HepG2 (cell line): ENCODE results near the gene SPG7. TPM values are rescaled to one million over a fixed set of nuclear protein-coding genes. Genes with fewer than 3 reads are reported as not detected.

ENCODE experiments used
- ATF6 ChIP-seq: sonication (generic); formaldehyde crosslinking; conservative IDR thresholded peaks from 2 replicates; pipeline ENCODE4 v1.4.0; 2020; ENCODE audit warnings: missing genetic modification reagents
- CBFB ChIP-seq: sonication (generic); formaldehyde crosslinking; IDR thresholded peaks from 2 replicates; pipeline ENCODE4 v1.4.0; 2020; ENCODE audit warnings: missing genetic modification reagents
- DRAP1 ChIP-seq: IDR thresholded peaks from 2 replicates; pipeline ENCODE4 v1.6.1; 2016; ENCODE audit warnings: missing genetic modification reagents, missing compliant biosample characterization
- GPBP1L1 ChIP-seq: sonication (generic); formaldehyde crosslinking; IDR thresholded peaks from 2 replicates; pipeline ENCODE4 v1.5.0; 2020; ENCODE audit warnings: mild to moderate bottlenecking, missing genetic modification reagents
- GZF1 ChIP-seq: sonication (generic); formaldehyde crosslinking; IDR thresholded peaks from 2 replicates; pipeline ENCODE4 v1.5.1; 2020; ENCODE audit warnings: mild to moderate bottlenecking, missing genetic modification reagents
- HNRNPUL1 ChIP-seq: fragments of 200-400 bp; formaldehyde crosslinking; IDR thresholded peaks from 2 replicates; pipeline ENCODE4 v1.6.1; 2017; ENCODE audit warnings: low read depth, mild to moderate bottlenecking, low read length, moderate library complexity
- KLF6 ChIP-seq: IDR thresholded peaks from 2 replicates; pipeline ENCODE4 v1.8.0; 2016; ENCODE audit warnings: missing biosample characterization, missing genetic modification reagents
- NCOA2 ChIP-seq: sonication (generic); formaldehyde crosslinking; IDR thresholded peaks from 2 replicates; pipeline ENCODE4 v1.8.0; 2022; ENCODE audit warnings: inconsistent platforms
- RNF2 ChIP-seq: fragments of 450-650 bp; conservative IDR thresholded peaks from 2 replicates; pipeline ENCODE4 v1.6.1; 2016; ENCODE audit warnings: low read depth
- SETDB1 ChIP-seq: sonication (generic); formaldehyde crosslinking; IDR thresholded peaks from 2 replicates; pipeline ENCODE4 v1.5.1; 2020; ENCODE audit warnings: missing genetic modification reagents, mild to moderate bottlenecking, borderline replicate concordance
- TFDP1 ChIP-seq: IDR thresholded peaks from 2 replicates; pipeline ENCODE4 v1.6.1; 2016; ENCODE audit warnings: missing compliant biosample characterization, missing genetic modification reagents, borderline replicate concordance
- THAP11 ChIP-seq: IDR thresholded peaks from 2 replicates; pipeline ENCODE4 v1.6.1; 2016; ENCODE audit warnings: missing biosample characterization, missing genetic modification reagents
- ZNF224 ChIP-seq: sonication (generic); formaldehyde crosslinking; IDR thresholded peaks from 2 replicates; pipeline ENCODE4 v1.5.0; 2020; ENCODE audit warnings: mild to moderate bottlenecking, missing genetic modification reagents
- ZNF441 ChIP-seq: sonication (generic); formaldehyde crosslinking; IDR thresholded peaks from 2 replicates; pipeline ENCODE4 v1.7.0; 2021; ENCODE audit warnings: missing genetic modification reagents, borderline replicate concordance
- ZNF451 ChIP-seq: sonication (generic); formaldehyde crosslinking; IDR thresholded peaks from 2 replicates; pipeline ENCODE4 v1.5.0; 2020; ENCODE audit warnings: mild to moderate bottlenecking, missing genetic modification reagents
- ZNF678 ChIP-seq: sonication (generic); formaldehyde crosslinking; IDR thresholded peaks from 2 replicates; pipeline ENCODE4 v1.4.0; 2020; ENCODE audit warnings: mild to moderate bottlenecking, missing genetic modification reagents
- ZSCAN22 ChIP-seq: sonication (generic); formaldehyde crosslinking; IDR thresholded peaks from 2 replicates; pipeline ENCODE4 v1.4.0; 2020; ENCODE audit warnings: mild to moderate bottlenecking, missing genetic modification reagents
- polyA plus RNA-seq, 8 experiments: library from polyadenylated mRNA; depleted of rRNA in 3 of 8; stranded (reverse) in 7 of 8; unstranded in 1 of 8; fragments of >200 nt; fragmentation: Illumina TruSeq in 4 of 8; extraction: Trizol in 4 of 8; gene quantifications; 2 replicates each; pipeline versions ENCODE4 v1.2.1 to v1.2.3, GENCODE V29; 2011 to 2016; ENCODE audit warnings: low read depth in 4 of 8, missing spikeins in 1 of 8, mixed read lengths in 1 of 8; ENCODE audit not compliant: insufficient read depth in 1 of 8
- total RNA-seq, 5 experiments: library from RNA; depleted of rRNA; stranded (reverse); fragments of >200 nt; fragmentation: Illumina TruSeq; extraction: Trizol; gene quantifications; 2 replicates each; pipeline ENCODE4 v1.2.3, GENCODE V29; 2016; ENCODE audit warnings: low read depth in 1 of 5
- TF ChIP-seq, protein P1 (sequence below): sonication (generic); formaldehyde crosslinking; IDR thresholded peaks from 2 replicates; pipeline ENCODE4 v1.9.0; 2021; ENCODE audit warnings: missing genetic modification reagents, borderline replicate concordance
- TF ChIP-seq, protein P2 (sequence below): IDR thresholded peaks from 2 replicates; pipeline ENCODE4 v1.6.1; 2016
- TF ChIP-seq, protein P3 (sequence below): sonication (generic); formaldehyde crosslinking; IDR thresholded peaks from 2 replicates; pipeline ENCODE4 v1.9.0; 2022; ENCODE audit warnings: low read depth, missing genetic modification reagents

The SPG7 gene
- total and polyA plus RNA-seq, 2 of the 13 experiments (the other 11 are each of a cell fraction or from before 2014, with no cell fraction given) = 66.0 to 136 TPM

GRCh38 chr16:89563639-89564392 lies 55.6 kb downstream of the SPG7 start (continued):
- TF ChIP-seq DRAP1 (CRISPR knock-in tag) (no peak), ATF6 (CRISPR knock-in tag) (no peak), ZNF678 (no peak), ZSCAN22 (CRISPR knock-in tag) (no peak), NCOA2 (CRISPR knock-in tag) (no peak), TFDP1 (no peak), KLF6 (CRISPR knock-in tag) (no peak), SETDB1 (CRISPR knock-in tag) (no peak), GPBP1L1 (CRISPR knock-in tag) (no peak), THAP11 (CRISPR knock-in tag) (peak; percentile 7; the same call in 1 of the 2 replicates), HNRNPUL1 (no peak), ZNF451 (CRISPR knock-in tag) (no peak), RNF2 (no peak), GZF1 (CRISPR knock-in tag) (no peak), CBFB (CRISPR knock-in tag) (no peak), ZNF441 (0 out of 2 replicates have a peak, but pooled peaks have one; percentile 30), ZNF224 (CRISPR knock-in tag) (no peak)
- TF ChIP-seq, protein P1, sequence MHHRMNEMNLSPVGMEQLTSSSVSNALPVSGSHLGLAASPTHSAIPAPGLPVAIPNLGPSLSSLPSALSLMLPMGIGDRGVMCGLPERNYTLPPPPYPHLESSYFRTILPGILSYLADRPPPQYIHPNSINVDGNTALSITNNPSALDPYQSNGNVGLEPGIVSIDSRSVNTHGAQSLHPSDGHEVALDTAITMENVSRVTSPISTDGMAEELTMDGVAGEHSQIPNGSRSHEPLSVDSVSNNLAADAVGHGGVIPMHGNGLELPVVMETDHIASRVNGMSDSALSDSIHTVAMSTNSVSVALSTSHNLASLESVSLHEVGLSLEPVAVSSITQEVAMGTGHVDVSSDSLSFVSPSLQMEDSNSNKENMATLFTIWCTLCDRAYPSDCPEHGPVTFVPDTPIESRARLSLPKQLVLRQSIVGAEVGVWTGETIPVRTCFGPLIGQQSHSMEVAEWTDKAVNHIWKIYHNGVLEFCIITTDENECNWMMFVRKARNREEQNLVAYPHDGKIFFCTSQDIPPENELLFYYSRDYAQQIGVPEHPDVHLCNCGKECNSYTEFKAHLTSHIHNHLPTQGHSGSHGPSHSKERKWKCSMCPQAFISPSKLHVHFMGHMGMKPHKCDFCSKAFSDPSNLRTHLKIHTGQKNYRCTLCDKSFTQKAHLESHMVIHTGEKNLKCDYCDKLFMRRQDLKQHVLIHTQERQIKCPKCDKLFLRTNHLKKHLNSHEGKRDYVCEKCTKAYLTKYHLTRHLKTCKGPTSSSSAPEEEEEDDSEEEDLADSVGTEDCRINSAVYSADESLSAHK = no peak
- TF ChIP-seq, protein P2, sequence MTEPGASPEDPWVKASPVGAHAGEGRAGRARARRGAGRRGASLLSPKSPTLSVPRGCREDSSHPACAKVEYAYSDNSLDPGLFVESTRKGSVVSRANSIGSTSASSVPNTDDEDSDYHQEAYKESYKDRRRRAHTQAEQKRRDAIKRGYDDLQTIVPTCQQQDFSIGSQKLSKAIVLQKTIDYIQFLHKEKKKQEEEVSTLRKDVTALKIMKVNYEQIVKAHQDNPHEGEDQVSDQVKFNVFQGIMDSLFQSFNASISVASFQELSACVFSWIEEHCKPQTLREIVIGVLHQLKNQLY (CRISPR knock-in tag) = peak; percentile 11; the same call in 1 of the 2 replicates
- TF ChIP-seq, protein P3, sequence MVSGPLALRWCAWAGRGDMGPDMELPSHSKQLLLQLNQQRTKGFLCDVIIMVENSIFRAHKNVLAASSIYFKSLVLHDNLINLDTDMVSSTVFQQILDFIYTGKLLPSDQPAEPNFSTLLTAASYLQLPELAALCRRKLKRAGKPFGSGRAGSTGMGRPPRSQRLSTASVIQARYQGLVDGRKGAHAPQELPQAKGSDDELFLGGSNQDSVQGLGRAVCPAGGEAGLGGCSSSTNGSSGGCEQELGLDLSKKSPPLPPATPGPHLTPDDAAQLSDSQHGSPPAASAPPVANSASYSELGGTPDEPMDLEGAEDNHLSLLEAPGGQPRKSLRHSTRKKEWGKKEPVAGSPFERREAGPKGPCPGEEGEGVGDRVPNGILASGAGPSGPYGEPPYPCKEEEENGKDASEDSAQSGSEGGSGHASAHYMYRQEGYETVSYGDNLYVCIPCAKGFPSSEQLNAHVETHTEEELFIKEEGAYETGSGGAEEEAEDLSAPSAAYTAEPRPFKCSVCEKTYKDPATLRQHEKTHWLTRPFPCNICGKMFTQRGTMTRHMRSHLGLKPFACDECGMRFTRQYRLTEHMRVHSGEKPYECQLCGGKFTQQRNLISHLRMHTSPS (CRISPR knock-in tag) = 0 out of 2 replicates have a peak, but pooled peaks have one; percentile 11
